Uterus (tissue), 2 donors: ENCODE results near the gene PRDM9.
"Not testable (repeated sequence)": the region's sequence is repeated elsewhere in the genome, so short reads cannot be mapped to it uniquely, and the experiment has no call there.

Experiments
- CTCF ChIP-seq, 4 experiments: fragments of 200-600 bp in 2 of 4; fragments of 450-650 bp in 2 of 4; sonication (generic) in 2 of 4; IDR thresholded peaks; one replicate each; pipeline ENCODE4 v1.5.1; 2016 to 2019; ENCODE audit warnings: antibody characterized with exemption in 4 of 4, mild to moderate bottlenecking in 2 of 4, moderate library complexity in 1 of 4
- POLR2A ChIP-seq, 2 donors: fragments of 450-650 bp; IDR thresholded peaks; one replicate each; pipeline ENCODE4 v1.6.1; 2016; ENCODE audit warnings: antibody characterized with exemption in 2 of 2, mild to moderate bottlenecking in 1 of 2, moderate library complexity in 1 of 2

GRCh38 chr5:23526616-23527015, 19.2 kb downstream of the PRDM9 start:
- TF ChIP-seq CTCF, POLR2A (IDR thresholded peaks at IDR 0.05): not testable (repeated sequence)
